Heart right ventricle (tissue), 16 donors: ENCODE measurements around the gene HAPLN3. TPM values are rescaled to one million over a fixed set of nuclear protein-coding genes. Genes with fewer than 3 reads are reported as not detected.
A peak's percentile ranks its signal among the peaks of the same experiment; 100 is the strongest.

Experiments used
- ATAC-seq, 8 donors: fragments of 200-7000 bp; cut with Tn5 transposase; one replicate each; pipeline ENCODE4 v1.9.1; 2020; ENCODE audit warnings: mild to moderate bottlenecking in 8 of 8, moderate library complexity in 8 of 8, moderate number of reproducible peaks in 1 of 8
- DNase-seq, 2 donors: peaks; one replicate each; pipeline ENCODE4 v3.0.0-alpha.2; 2020
- H3K27ac ChIP-seq, 10 donors: fragments of 200-600 bp; sonication (generic) in 2 of 10; one replicate each; pipeline versions ENCODE4 v1.5.0 to v1.8.0; 2020 to 2022; ENCODE audit warnings: mild to moderate bottlenecking in 3 of 10
- H3K27me3 ChIP-seq, 7 donors: fragments of 200-600 bp; one replicate each; pipeline ENCODE4 v1.8.0; 2021 to 2022; ENCODE audit warnings: mild to moderate bottlenecking in 2 of 7
- H3K36me3 ChIP-seq, 9 donors: fragments of 200-600 bp; sonication (generic) in 1 of 9; one replicate each; pipeline versions ENCODE4 v1.5.0 to v1.8.0; 2020 to 2022; ENCODE audit warnings: mild to moderate bottlenecking in 2 of 9
- H3K4me1 ChIP-seq, 9 donors: fragments of 200-600 bp; sonication (generic) in 1 of 9; one replicate each; pipeline versions ENCODE4 v1.5.0 to v1.8.0; 2020 to 2022; ENCODE audit warnings: mild to moderate bottlenecking in 4 of 9
- H3K4me3 ChIP-seq, 10 donors: fragments of 200-600 bp; sonication (generic) in 2 of 10; one replicate each; pipeline versions ENCODE4 v1.5.0 to v1.8.0; 2020 to 2022; ENCODE audit warnings: mild to moderate bottlenecking in 7 of 10, moderate library complexity in 2 of 10
- H3K9me3 ChIP-seq, 11 donors: fragments of 200-600 bp in 10 of 11; sonication (generic) in 2 of 11; one replicate each; pipeline versions ENCODE4 v1.5.0 to v1.8.0; 2013 to 2022; ENCODE audit warnings: mild to moderate bottlenecking in 2 of 11, control low read depth in 1 of 11, moderate library complexity in 1 of 11
- CTCF ChIP-seq, 9 donors: fragments of 200-600 bp; sonication (generic) in 2 of 9; IDR thresholded peaks; one replicate each; pipeline versions ENCODE4 v1.5.0 to v1.8.0; 2021 to 2022; ENCODE audit warnings: antibody characterized with exemption in 9 of 9, mild to moderate bottlenecking in 5 of 9, moderate library complexity in 1 of 9
- WGBS, 2 donors: extraction: QIAGEN DNeasy Blood & Tissue Kit; methylation state at CpG; one replicate each; pipeline ENCODE4 v1.1.7; 2013; ENCODE audit warnings: inconsistent platforms in 1 of 2; 5-methylcytosine and 5-hydroxymethylcytosine counted together
- intact Hi-C, 10 donors: fragments of 100-400 bp; cut with DNase I; formaldehyde crosslinking; loops; one replicate each; pipeline versions ENCODE4 v1.11.1 to v1.14.2; 2022
- polyA plus RNA-seq, 2 donors: library from polyadenylated mRNA; stranded (reverse); fragments of 200-250 nt; gene quantifications; one replicate each; pipeline ENCODE4 v1.2.3, GENCODE V29; 2013
- total RNA-seq, 10 donors: library from RNA; stranded (reverse); fragmentation: NEBNext Ultra II Directional in 3 of 10; extraction: Animal tissue kit (Norgen Biotek cat#: 25700) in 3 of 10; gene quantifications; one replicate each; pipeline versions ENCODE4 v1.2.1 to v1.2.4, GENCODE V29; 2021 to 2023
- donor health status: Arrhythmogenic right ventricular cardiomyopathy.
- donor health status: ischemic (EF 13 %, LVEDD 7.1; RV severe dilation, severe dysfunction).
- donor health status: healthy with polysubstance abuse.
- donor health status: DM: no; HTN: yes; CAD: no.
- donor health status: DM: no; HTN: no; CAD: no.
- donor health status: ischemic (EF 25% LVEDD 6.9; RV normal size, moderate dysfunction).
- donor health status: ischemic (EF 25% LVEDD 5.7; RV mildly dilated, moderate dysfunction).
- donor health status: healthy.
- donor health status: DM: yes; HTN: yes; CAD: no.
- donor health status: Ischemic cardiomyopathy.
- donor health status: ischemic (EF 35%, LVEDD 5.7; RV mildly dilated, moderate dysfunction).
- donor health status: nonischemic (EF 11% LVEDD 7.7; RV severe dilation, severe dysfunction).
- donor health status: DM: yes; HTN: yes; CAD: no.
- donor health status: PGD.
- donor health status: ischemic (EF 29% LVEDD 5.4; RV normal size, mild dysfunction).
- donor health status: nonischemic (EF 23%, LVEDD 6.1; RV moderate dilation, normal function).

The HAPLN3 gene
- total and polyA plus RNA-seq, 12 donors = 1.2 to 25.8 (median 3.8) TPM

GRCh38 chr15:88847144-88847543, 48.2 kb downstream of the HAPLN3 start:
- DNase-seq = no peak
- Histone ChIP-seq H3K36me3 (no peaks in the 10 kb centered on the region), H3K9me3 (no peaks in the 10 kb centered on the region), H3K27ac (no peak overlapping the region), H3K4me1 (no peaks in the 10 kb centered on the region), H3K4me3 (no peak overlapping the region), H3K27me3 (peaks cover 0 to 14% (median 11%) of the 10 kb centered on the region in 7 donors)
- TF ChIP-seq CTCF (IDR thresholded peaks at IDR 0.05) = no peak
- ATAC-seq = peak in 1 of 8 donors; percentile 15
- intact Hi-C loops = no loop called here
- WGBS, 2 donors = 80 to 84% methylated on average over 20 of the region's 20 CpGs

GRCh38 chr15:88845616-88846015, 49.7 kb downstream of the HAPLN3 start:
- Histone ChIP-seq H3K9me3 (no peaks in the 10 kb centered on the region), H3K4me1 (no peaks in the 10 kb centered on the region), H3K36me3 (no peaks in the 10 kb centered on the region), H3K4me3 (no peak overlapping the region), H3K27me3 (peaks cover 0 to 8% (median 0%) of the 10 kb centered on the region in 7 donors), H3K27ac (no peak overlapping the region)
- DNase-seq = no peak
- TF ChIP-seq CTCF (IDR thresholded peaks at IDR 0.05) = no peak
- WGBS, 2 donors = 91 to 93% methylated on average over 15 of the region's 15 CpGs
- no peak for ATAC-seq
- intact Hi-C loops = no loop called here

- no peak overlapping the region for H3K27ac ChIP-seq
- ATAC-seq (no peak), DNase-seq (no peak)
- no peaks in the 10 kb centered on the region for H3K36me3 ChIP-seq
- TF ChIP-seq CTCF (IDR thresholded peaks at IDR 0.05) = no peak
- WGBS, 2 donors = 43 to 53% methylated on average over 5 of the region's 5 CpGs
- H3K9me3 ChIP-seq = no peaks in the 10 kb centered on the region
- H3K27me3 ChIP-seq = peaks cover 0 to 8% (median 0%) of the 10 kb centered on the region in 7 donors
- no peaks in the 10 kb centered on the region for H3K4me1 ChIP-seq
- H3K4me3 ChIP-seq = no peak overlapping the region
- intact Hi-C loops = no loop called here
These were observed 50.5 kb downstream of the HAPLN3 start for GRCh38 chr15:88844749-88845386.

- peaks cover 0 to 12% (median 0%) of the 10 kb centered on the region in 7 donors for H3K27me3 ChIP-seq
- no peaks in the 10 kb centered on the region for H3K4me1 ChIP-seq
- ATAC-seq (no peak), DNase-seq (no peak)
- H3K36me3 ChIP-seq = no peaks in the 10 kb centered on the region
- H3K27ac ChIP-seq = no peak overlapping the region
- TF ChIP-seq CTCF (IDR thresholded peaks at IDR 0.05) = no peak
- 91 to 93% methylated on average over 21 of the region's 21 CpGs for WGBS, 2 donors
- no peaks in the 10 kb centered on the region for H3K9me3 ChIP-seq
- H3K4me3 ChIP-seq = no peak overlapping the region
- intact Hi-C loops = no loop called here
These were observed 52.0 kb downstream of the HAPLN3 start for GRCh38 chr15:88843334-88843733.
